Caco-2 (cell line): ENCODE results near the gene SMTN. TPM values are rescaled to one million over a fixed set of nuclear protein-coding genes. Genes with fewer than 3 reads are reported as not detected.
A peak's percentile ranks its signal among the peaks of the same experiment; 100 is the strongest.

Experiments
- Bru-seq: library from RNA; stranded (reverse); fragments of 400-500 nt; gene quantifications from one replicate; lab custom pipeline; 2021; lab: Mats Ljungman, UMichigan
- BruChase-seq, 2 experiments: library from RNA; stranded (reverse); fragments of 400-500 nt; gene quantifications; one replicate each; lab custom pipeline; 2021; lab: Mats Ljungman, UMichigan
- BruUV-seq: library from RNA; stranded (reverse); fragments of 400-500 nt; replicated peaks from 2 replicates; lab custom pipeline; 2021; lab: Mats Ljungman, UMichigan
- CTCF ChIA-PET: fragments of 300-600 bp; sonication (Branson Sonifier 250); formaldehyde crosslinking; loops from one replicate; lab custom pipeline; 2022; ENCODE audit warnings: antibody characterized with exemption; lab: Charles Lee
- POLR2A ChIA-PET: fragments of 300-600 bp; sonication (Branson Sonifier 250); formaldehyde crosslinking; loops from one replicate; lab custom pipeline; 2022; ENCODE audit warnings: antibody characterized with exemption; lab: Charles Lee
- DNase-seq, 2 experiments: peaks; one replicate each; pipeline versions ENCODE4 v3.0.0 to v3.0.0-alpha.2; 2020 to 2022
- H3K27me3 ChIP-seq: replicated peaks from 2 replicates; pipeline ENCODE4 v1.6.0; 2011; ENCODE audit warnings: low read length; ENCODE audit not compliant: control insufficient read depth, insufficient read depth
- H3K36me3 ChIP-seq: 2 replicates; pipeline ENCODE4 v1.5.1; 2011; ENCODE audit warnings: low read length; ENCODE audit not compliant: control insufficient read depth, insufficient read depth
- H3K4me1 ChIP-seq: fragments of 250-450 bp; sonication (Bioruptor Pico); 2 replicates; pipeline ENCODE4 v1.5.1; 2020; ENCODE audit warnings: mild to moderate bottlenecking
- H3K4me3 ChIP-seq: 2 replicates; pipeline ENCODE4 v1.5.1; 2011; ENCODE audit warnings: low read depth, mild to moderate bottlenecking, control low read depth, low read length
- H3K9me3 ChIP-seq: fragments of 250-450 bp; sonication (Bioruptor Pico); 2 replicates; pipeline ENCODE4 v1.5.1; 2020; ENCODE audit warnings: mild to moderate bottlenecking, moderate library complexity
- H3K27ac Mint-ChIP-seq: one replicate; pipeline ENCODE4 v1.8.0; 2022; ENCODE audit warnings: mixed read lengths; ENCODE audit not compliant: unreplicated experiment
- H3K27me3 Mint-ChIP-seq: one replicate; pipeline ENCODE4 v1.8.0; 2022; ENCODE audit warnings: mixed read lengths; ENCODE audit not compliant: insufficient read depth, unreplicated experiment
- H3K36me3 Mint-ChIP-seq: one replicate; pipeline ENCODE4 v1.8.0; 2022; ENCODE audit warnings: mild to moderate bottlenecking, mixed read lengths; ENCODE audit not compliant: insufficient read depth, unreplicated experiment
- H3K4me1 Mint-ChIP-seq: one replicate; pipeline ENCODE4 v1.8.0; 2022; ENCODE audit warnings: low read depth, mixed read lengths; ENCODE audit not compliant: unreplicated experiment
- H3K4me3 Mint-ChIP-seq: one replicate; pipeline ENCODE4 v1.8.0; 2022; ENCODE audit warnings: mild to moderate bottlenecking, moderate library complexity, mixed read lengths; ENCODE audit not compliant: unreplicated experiment
- H3K9me3 Mint-ChIP-seq: one replicate; pipeline ENCODE4 v1.8.0; 2022; ENCODE audit warnings: mixed read lengths; ENCODE audit not compliant: unreplicated experiment
- intact Hi-C: fragments of 100-400 bp; cut with micrococcal nuclease; formaldehyde crosslinking; loops from one replicate; pipeline ENCODE4 v1.10.0; 2022; ENCODE audit not compliant: unreplicated experiment
- long read RNA-seq: library from polyadenylated mRNA; stranded (forward); transcript quantifications from one replicate; pipeline ENCODE4 v2.0.0, GENCODE V29; 2022
- total RNA-seq: library from RNA; stranded (reverse); gene quantifications from 2 replicates; pipeline ENCODE4 v1.2.3, GENCODE V29; 2022
- TF ChIP-seq, protein P1 (sequence below), 2 experiments: fragments of 200-600 bp in 1 of 2; IDR thresholded peaks; 1 replicate in 1 of 2; 2 replicates in 1 of 2; pipeline versions ENCODE4 v1.5.1 to v1.8.0; 2011 to 2022; ENCODE audit warnings: antibody characterized with exemption in 1 of 2, control low read depth in 1 of 2, inconsistent platforms in 1 of 2, low read depth in 1 of 2, low read length in 1 of 2, mild to moderate bottlenecking in 1 of 2, moderate library complexity in 1 of 2; ENCODE audit not compliant: insufficient read depth in 1 of 2, severe bottlenecking in 1 of 2, unreplicated experiment in 1 of 2

Gene SMTN
- total RNA-seq = 69.8 and 71.0 TPM in 2 replicates
- percentile 59 among the genes with signal in this experiment for Bru-seq, nascent RNA
- percentile 59 among the genes with signal in this experiment for BruChase-seq, experiment 1, labeled RNA remaining after a 2-hour chase
- BruChase-seq, experiment 2, labeled RNA remaining after a 6-hour chase = percentile 69 among the genes with signal in this experiment
- long read RNA-seq, transcript SMTN-201 (21 exons, 3,295 nt) = major isoform, 9 of 39 reads
- long read RNA-seq, partial matches to known transcripts = 10 of 39 reads
- long read RNA-seq, other reads (novel, unspliced or antisense) = 20 of 39 reads

DNA sequence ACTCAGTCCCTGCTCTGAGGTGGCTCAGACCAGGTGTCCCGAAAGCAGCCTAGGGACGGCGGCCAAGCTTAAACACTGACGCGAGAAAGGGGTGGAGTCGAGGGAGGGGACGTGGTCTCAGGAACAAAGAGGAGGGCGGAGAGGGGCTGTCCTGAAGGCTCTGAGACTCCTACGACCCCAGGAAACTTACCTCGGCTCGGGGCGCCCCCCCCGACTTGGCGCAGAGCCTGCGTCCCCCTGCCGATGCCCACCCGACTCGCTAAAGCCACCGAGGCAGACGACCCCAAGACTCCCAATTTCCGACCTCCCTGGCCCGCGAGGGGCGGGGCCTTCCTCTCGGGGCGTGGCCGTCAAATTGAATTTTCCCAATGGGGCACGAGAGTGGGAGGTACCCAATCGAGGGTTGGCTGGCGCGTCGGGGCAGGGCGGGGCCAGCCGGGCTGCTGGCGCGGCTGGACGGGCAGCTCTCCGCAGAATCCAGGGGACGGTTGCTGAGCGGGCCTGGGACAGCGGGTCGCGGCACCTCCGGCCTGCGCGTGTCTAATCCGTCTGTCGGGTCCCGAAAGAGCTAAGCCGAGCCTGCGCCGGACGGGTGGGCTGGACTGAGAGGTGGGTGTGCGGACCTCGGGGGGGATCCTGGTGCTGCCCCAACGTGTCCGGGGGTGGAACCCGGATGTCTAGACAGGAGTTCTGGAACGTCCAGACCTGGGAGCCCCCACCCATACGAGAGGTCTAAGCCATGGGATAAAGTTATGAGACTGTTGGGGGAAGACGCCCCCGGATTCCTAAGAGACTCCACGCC is at the start of gene SMTN:
SMTN (plus strand) TSS at position 471 of the 802 bp plus-strand sequence. CDS start 1,941 bp downstream, outside the sequence.
- peaks cover 1% of the 10 kb centered on the region for H3K36me3 ChIP-seq
- POLR2A ChIA-PET = interaction anchor here (0.5 to 3.4 kb wide), 10 partner anchors 15 to 168 kb away, joined by 3 to 60 read pairs (median 4); partner anchors contain the start of genes MORC2 and TUG1
- H3K36me3 Mint-ChIP-seq = peaks cover 32% of the 10 kb centered on the region
- H3K4me3 Mint-ChIP-seq = peak within 1 kb of the TSS; percentile 94
- H3K9me3 Mint-ChIP-seq = no peaks in the 10 kb centered on the region
- no peaks in the 10 kb centered on the region for H3K27me3 ChIP-seq
- H3K27ac Mint-ChIP-seq = peak within 1 kb of the TSS; percentile 95
- CTCF ChIA-PET = interaction anchor here (0.8 to 3.5 kb wide), 7 partner anchors 18 to 112 kb away, joined by 3 to 29 read pairs (median 4); partner anchors contain the start of genes MORC2, SELENOM and TUG1
- H3K4me1 Mint-ChIP-seq = peaks cover 30% of the 10 kb centered on the region
- DNase-seq = peak; percentile 93 to 96
- peaks cover 38% of the 10 kb centered on the region for H3K4me1 ChIP-seq
- TF ChIP-seq, protein P1, sequence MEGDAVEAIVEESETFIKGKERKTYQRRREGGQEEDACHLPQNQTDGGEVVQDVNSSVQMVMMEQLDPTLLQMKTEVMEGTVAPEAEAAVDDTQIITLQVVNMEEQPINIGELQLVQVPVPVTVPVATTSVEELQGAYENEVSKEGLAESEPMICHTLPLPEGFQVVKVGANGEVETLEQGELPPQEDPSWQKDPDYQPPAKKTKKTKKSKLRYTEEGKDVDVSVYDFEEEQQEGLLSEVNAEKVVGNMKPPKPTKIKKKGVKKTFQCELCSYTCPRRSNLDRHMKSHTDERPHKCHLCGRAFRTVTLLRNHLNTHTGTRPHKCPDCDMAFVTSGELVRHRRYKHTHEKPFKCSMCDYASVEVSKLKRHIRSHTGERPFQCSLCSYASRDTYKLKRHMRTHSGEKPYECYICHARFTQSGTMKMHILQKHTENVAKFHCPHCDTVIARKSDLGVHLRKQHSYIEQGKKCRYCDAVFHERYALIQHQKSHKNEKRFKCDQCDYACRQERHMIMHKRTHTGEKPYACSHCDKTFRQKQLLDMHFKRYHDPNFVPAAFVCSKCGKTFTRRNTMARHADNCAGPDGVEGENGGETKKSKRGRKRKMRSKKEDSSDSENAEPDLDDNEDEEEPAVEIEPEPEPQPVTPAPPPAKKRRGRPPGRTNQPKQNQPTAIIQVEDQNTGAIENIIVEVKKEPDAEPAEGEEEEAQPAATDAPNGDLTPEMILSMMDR (IDR thresholded peaks at IDR 0.05; ENCODE audit: insufficient read depth in 1 of 2, low read depth in 1 of 2, low read length in 1 of 2, severe bottlenecking in 1 of 2, unreplicated experiment in 1 of 2) = no peak
- no peaks in the 10 kb centered on the region for H3K9me3 ChIP-seq
- BruUV-seq = no TSS peak
- intact Hi-C loops = loop anchor here (1.0 kb wide), 1 partner anchor 112 kb away; the partner anchor contains the start of gene TUG1
- H3K4me3 ChIP-seq = peak within 1 kb of the TSS; percentile 60
- H3K27me3 Mint-ChIP-seq = no peaks in the 10 kb centered on the region

DNA sequence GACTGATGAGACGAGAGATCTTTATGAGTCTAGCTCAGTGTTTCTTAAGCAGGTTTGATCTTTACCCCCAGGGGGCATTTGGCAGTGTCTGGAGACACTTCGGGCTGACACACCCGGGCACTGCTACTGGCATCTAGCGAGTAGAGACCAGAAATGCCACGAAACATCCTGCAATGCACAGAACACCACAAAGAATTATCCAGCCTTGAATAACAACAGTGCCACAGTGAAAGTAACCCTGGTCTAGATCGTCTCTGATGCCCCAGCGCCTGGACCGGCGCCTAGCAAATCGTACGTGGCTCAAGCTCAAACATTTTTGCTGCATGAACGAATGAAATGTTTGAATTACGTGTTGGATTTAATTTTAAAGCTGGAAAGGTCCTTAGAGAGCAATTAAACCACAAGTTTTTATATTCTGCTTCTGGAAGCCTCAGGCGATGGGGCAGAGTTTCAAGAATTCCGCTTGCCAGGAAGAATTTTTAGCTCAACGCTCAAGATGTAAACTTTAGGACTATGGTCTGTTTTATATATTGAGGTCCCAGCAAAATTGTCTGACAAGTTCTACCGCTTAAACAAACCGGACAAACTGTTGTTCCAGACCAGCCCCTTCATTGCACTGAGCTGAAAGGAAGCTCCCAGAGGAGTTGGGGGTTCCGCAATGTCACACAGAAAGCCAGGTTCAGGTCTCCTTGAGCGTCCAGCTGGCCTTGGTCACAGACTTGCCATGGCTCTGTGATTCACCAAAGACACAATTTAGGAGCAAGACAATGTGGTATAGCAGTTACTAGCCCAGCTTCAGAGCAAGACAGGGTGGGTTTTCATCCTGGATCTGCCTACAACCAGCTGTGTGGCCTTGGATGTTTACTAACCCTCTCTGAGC is 44.2 kb upstream of the SMTN start:
- Histone ChIP-seq H3K4me3 (no peak overlapping the region), H3K4me1 (no peaks in the 10 kb centered on the region), H3K9me3 (no peaks in the 10 kb centered on the region), H3K36me3 (no peaks in the 10 kb centered on the region), H3K27me3 (no peaks in the 10 kb centered on the region)
- Mint-ChIP-seq H3K27me3 (no peaks in the 10 kb centered on the region), H3K4me1 (no peaks in the 10 kb centered on the region), H3K4me3 (no peak overlapping the region), H3K9me3 (no peaks in the 10 kb centered on the region), H3K27ac (no peak overlapping the region), H3K36me3 (no peaks in the 10 kb centered on the region)
- intact Hi-C loops = no loop called here
- POLR2A ChIA-PET = no interaction called here
- TF ChIP-seq, protein P1 (IDR thresholded peaks at IDR 0.05; ENCODE audit: insufficient read depth in 1 of 2, low read depth in 1 of 2, low read length in 1 of 2, severe bottlenecking in 1 of 2, unreplicated experiment in 1 of 2) = no peak
- no TSS peak for BruUV-seq
- DNase-seq = no peak
- CTCF ChIA-PET = interaction anchor here (0.6 kb wide), 2 partner anchors 18 to 45 kb away, joined by 3 to 12 read pairs; no protein-coding TSS in a partner anchor
